CD14-positive monocyte (primary cell): ENCODE results near the gene C2orf80. TPM values are rescaled to one million over a fixed set of nuclear protein-coding genes. Genes with fewer than 3 reads are reported as not detected.
"Not testable (repeated sequence)": the region's sequence is repeated elsewhere in the genome, so short reads cannot be mapped to it uniquely, and the experiment has no call there.

Experiments
- DNase-seq, 3 donors: peaks; one replicate each; pipeline ENCODE4 v3.0.0-alpha.2; 2011 to 2022
- H2AFZ ChIP-seq: 2 replicates; pipeline ENCODE4 v1.6.0; 2012; ENCODE audit warnings: mild to moderate bottlenecking, low read depth, low read length, inconsistent platforms; ENCODE audit not compliant: insufficient read depth, poor library complexity, severe bottlenecking
- H3K27ac ChIP-seq, 2 donors: 1 replicate in 1 of 2; 2 replicates in 1 of 2; pipeline ENCODE4 v1.5.1; 2012 to 2013; ENCODE audit warnings: low read length in 2 of 2, control low read depth in 1 of 2, inconsistent platforms in 1 of 2, low read depth in 1 of 2, mild to moderate bottlenecking in 1 of 2
- H3K27me3 ChIP-seq, 2 donors: one replicate each; pipeline versions ENCODE4 v1.6.0 to v1.6.1; 2011 to 2013; ENCODE audit warnings: low read length in 2 of 2; ENCODE audit not compliant: control insufficient read depth in 2 of 2, insufficient read depth in 2 of 2
- H3K36me3 ChIP-seq, 2 donors: replicated peaks in 1 of 2; 1 replicate in 1 of 2; 2 replicates in 1 of 2; pipeline versions ENCODE4 v1.5.1 to v1.6.1; 2012 to 2013; ENCODE audit warnings: low read length in 2 of 2, control low read depth in 1 of 2, inconsistent platforms in 1 of 2, mild to moderate bottlenecking in 1 of 2; ENCODE audit not compliant: insufficient read depth in 2 of 2, control insufficient read depth in 1 of 2
- H3K4me1 ChIP-seq, 2 donors: 1 replicate in 1 of 2; 2 replicates in 1 of 2; pipeline versions ENCODE4 v1.5.1 to v1.6.1; 2012 to 2013; ENCODE audit warnings: low read length in 2 of 2, control low read depth in 1 of 2, inconsistent platforms in 1 of 2, mild to moderate bottlenecking in 1 of 2, moderate library complexity in 1 of 2; ENCODE audit not compliant: insufficient read depth in 2 of 2, control insufficient read depth in 1 of 2
- H3K4me2 ChIP-seq: replicated peaks from 2 replicates; pipeline ENCODE3; 2012; ENCODE audit warnings: low read length, moderate library complexity, mild to moderate bottlenecking; ENCODE audit not compliant: poor library complexity, severe bottlenecking; ENCODE audit errors: extremely low read depth
- H3K4me3 ChIP-seq, 3 experiments: fragments of 200-600 bp in 1 of 3; sonication (generic) in 1 of 3; replicated peaks in 1 of 3; 1 replicate in 2 of 3; 2 replicates in 1 of 3; pipeline ENCODE4 v1.5.1; 2011 to 2013; ENCODE audit warnings: low read length in 3 of 3, mild to moderate bottlenecking in 3 of 3, control low read depth in 2 of 3, low read depth in 2 of 3, inconsistent platforms in 1 of 3, moderate library complexity in 1 of 3
- H3K79me2 ChIP-seq: 2 replicates; pipeline ENCODE4 v1.6.0; 2012; ENCODE audit warnings: mild to moderate bottlenecking, control low read depth, inconsistent platforms, low read length, moderate library complexity; ENCODE audit not compliant: insufficient read depth
- H3K9ac ChIP-seq: 2 replicates; pipeline ENCODE4 v1.6.0; 2017; ENCODE audit warnings: low read length, mild to moderate bottlenecking; ENCODE audit not compliant: insufficient read depth, poor library complexity, severe bottlenecking
- H3K9me3 ChIP-seq, 2 donors: replicated peaks in 1 of 2; 1 replicate in 1 of 2; 2 replicates in 1 of 2; pipeline versions ENCODE4 v1.5.1 to v1.6.1; 2012 to 2013; ENCODE audit warnings: low read length in 2 of 2, control low read depth in 1 of 2; ENCODE audit not compliant: control insufficient read depth in 1 of 2, insufficient read depth in 1 of 2
- H4K20me1 ChIP-seq: 2 replicates; pipeline ENCODE4 v1.6.0; 2012; ENCODE audit warnings: mild to moderate bottlenecking, low read length, control low read depth, moderate library complexity; ENCODE audit not compliant: insufficient read depth
- H3K27ac Mint-ChIP-seq, 7 donors: one replicate each; pipeline ENCODE4 v1.8.0; 2020; ENCODE audit warnings: mild to moderate bottlenecking in 7 of 7, mixed read lengths in 7 of 7, moderate library complexity in 6 of 7, inconsistent platforms in 2 of 7
- H3K27me3 Mint-ChIP-seq, 3 donors: one replicate each; pipeline ENCODE4 v1.8.0; 2021 to 2022; ENCODE audit warnings: low read depth in 3 of 3, mild to moderate bottlenecking in 3 of 3, mixed read lengths in 3 of 3, moderate library complexity in 3 of 3, inconsistent platforms in 1 of 3
- H3K36me3 Mint-ChIP-seq, 2 donors: one replicate each; pipeline ENCODE4 v1.8.0; 2020; ENCODE audit warnings: mixed read lengths in 2 of 2, inconsistent platforms in 1 of 2, mild to moderate bottlenecking in 1 of 2
- H3K4me1 Mint-ChIP-seq: one replicate; pipeline ENCODE4 v1.8.0; 2020; ENCODE audit warnings: mild to moderate bottlenecking, mixed read lengths
- H3K4me3 Mint-ChIP-seq, 2 donors: one replicate each; pipeline ENCODE4 v1.8.0; 2020; ENCODE audit warnings: mild to moderate bottlenecking in 2 of 2, mixed read lengths in 2 of 2, moderate library complexity in 1 of 2
- H3K9me3 Mint-ChIP-seq, 7 donors: one replicate each; pipeline ENCODE4 v1.8.0; 2020 to 2022; ENCODE audit warnings: mixed read lengths in 7 of 7, mild to moderate bottlenecking in 6 of 7, moderate library complexity in 6 of 7, inconsistent platforms in 2 of 7
- CTCF ChIP-seq: fragments of 200-600 bp; IDR thresholded peaks from one replicate; pipeline ENCODE4 v1.8.0; 2022; ENCODE audit warnings: antibody characterized with exemption, mild to moderate bottlenecking
- WGBS: methylation state at CpG from one replicate; pipeline ENCODE4 v1.1.5; 2013; ENCODE audit warnings: missing lambda C conversion rate; ENCODE audit not compliant: insufficient coverage; 5-methylcytosine and 5-hydroxymethylcytosine counted together
- intact Hi-C, 2 donors: fragments of 100-400 bp; cut with micrococcal nuclease; formaldehyde crosslinking; loops; one replicate each; pipeline versions ENCODE4 v1.15.0 to v1.15.1; 2023
- polyA plus RNA-seq, 3 donors: library from polyadenylated mRNA; depleted of rRNA in 1 of 3; unstranded in 2 of 3; stranded (reverse) in 1 of 3; fragments of 300-500 nt in 2 of 3; fragments of >200 nt in 1 of 3; fragmentation: Illumina TruSeq in 2 of 3; gene quantifications; 1 replicate in 2 of 3; 2 replicates in 1 of 3; pipeline ENCODE4 v1.2.3, GENCODE V29; 2012 to 2021

C2orf80 gene
- polyA plus RNA-seq, 3 donors = not detected

DNA sequence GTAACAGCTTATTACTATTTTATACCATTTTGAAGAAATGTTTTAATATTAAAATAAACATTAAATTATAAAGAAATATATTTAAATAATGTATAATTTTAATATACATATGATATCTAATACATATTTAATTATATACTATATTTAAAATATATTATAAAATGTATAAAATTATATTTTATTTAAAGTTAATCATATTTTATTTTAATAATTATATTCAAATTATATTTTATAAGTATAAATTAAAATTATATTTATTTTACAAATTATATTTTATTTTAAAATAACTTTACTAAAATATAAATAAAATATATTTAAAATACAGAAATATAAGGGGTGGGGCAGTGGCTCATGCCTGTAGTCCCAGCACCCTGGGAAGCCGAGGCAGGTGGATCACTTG is 67.6 kb downstream of the C2orf80 start:
- H3K4me1 ChIP-seq = peaks cover 4 to 11% of the 10 kb centered on the region in 2 donors
- no peak for DNase-seq
- H3K4me2 ChIP-seq = no peak overlapping the region
- intact Hi-C loops = no loop called here
- no peak overlapping the region for H3K27ac Mint-ChIP-seq
- H3K79me2 ChIP-seq = no peaks in the 10 kb centered on the region
- no peak overlapping the region for H3K27ac ChIP-seq
- no peak overlapping the region for H3K9ac ChIP-seq
- peaks cover 0 to 2% (median 0%) of the 10 kb centered on the region in 7 donors for H3K9me3 Mint-ChIP-seq
- no peak overlapping the region for H3K4me3 ChIP-seq
- no peaks in the 10 kb centered on the region for H4K20me1 ChIP-seq
- no CpG with 5 or more reads among the region's 1 CpG for WGBS
- no peak overlapping the region for H2AFZ ChIP-seq
- no peak overlapping the region for H3K4me3 Mint-ChIP-seq
- peaks cover 4 to 19% (median 13%) of the 10 kb centered on the region in 3 donors for H3K27me3 Mint-ChIP-seq
- H3K27me3 ChIP-seq = peaks cover 2 to 3% of the 10 kb centered on the region in 2 donors
- peaks cover 19% of the 10 kb centered on the region for H3K4me1 Mint-ChIP-seq
- H3K9me3 ChIP-seq = no peaks in the 10 kb centered on the region
- no peak for TF ChIP-seq CTCF
- H3K36me3 Mint-ChIP-seq = peaks cover 0 to 1% of the 10 kb centered on the region in 2 donors
- H3K36me3 ChIP-seq = no peaks in the 10 kb centered on the region

DNA sequence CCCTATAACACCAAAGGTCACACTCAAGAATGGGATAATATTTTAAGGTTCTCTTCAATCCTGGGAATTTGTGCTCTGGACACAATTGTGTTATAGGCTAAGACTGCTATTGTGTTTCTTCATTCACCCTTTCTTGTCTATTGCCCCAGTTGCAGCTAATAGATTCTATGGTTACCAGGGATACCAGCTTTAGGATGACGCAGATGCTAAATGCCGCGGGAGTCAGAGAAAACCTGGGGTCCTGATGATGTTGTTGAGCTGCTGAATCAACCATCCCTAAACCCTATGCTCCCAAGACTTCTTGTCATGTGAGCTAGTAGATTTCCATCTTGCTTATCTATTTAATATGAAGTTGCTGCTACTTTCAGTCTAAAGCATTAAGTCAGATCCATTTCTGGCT is 70.9 kb downstream of the C2orf80 start:
- Histone ChIP-seq H3K27me3 (no peaks in the 10 kb centered on the region), H3K79me2 (no peaks in the 10 kb centered on the region), H3K4me3 (no peak overlapping the region), H3K36me3 (no peaks in the 10 kb centered on the region), H3K9me3 (no peaks in the 10 kb centered on the region), H3K4me1 (peaks cover 0 to 1% of the 10 kb centered on the region in 2 donors), H2AFZ (no peak overlapping the region), H3K4me2 (no peak overlapping the region), H3K9ac (no peak overlapping the region), H3K27ac (no peak overlapping the region), H4K20me1 (no peaks in the 10 kb centered on the region)
- H3K4me1 Mint-ChIP-seq = peaks cover 3% of the 10 kb centered on the region
- DNase-seq = no peak
- no peak overlapping the region for H3K4me3 Mint-ChIP-seq
- no peak overlapping the region for H3K27ac Mint-ChIP-seq
- no peak for TF ChIP-seq CTCF
- intact Hi-C loops = no loop called here
- H3K36me3 Mint-ChIP-seq = no peaks in the 10 kb centered on the region
- peaks cover 0 to 2% (median 0%) of the 10 kb centered on the region in 7 donors for H3K9me3 Mint-ChIP-seq
- peaks cover 0 to 5% (median 4%) of the 10 kb centered on the region in 3 donors for H3K27me3 Mint-ChIP-seq
- no CpG with 5 or more reads among the region's 3 CpGs for WGBS

- H3K36me3 Mint-ChIP-seq, H4K20me1 ChIP-seq, H3K9me3 ChIP-seq, H3K9me3 Mint-ChIP-seq, H3K36me3 ChIP-seq, H3K27me3 ChIP-seq, H3K4me1 Mint-ChIP-seq, DNase-seq, H3K9ac ChIP-seq, H3K27me3 Mint-ChIP-seq, intact Hi-C loops, H3K27ac ChIP-seq, H2AFZ ChIP-seq, H3K79me2 ChIP-seq, H3K27ac Mint-ChIP-seq, H3K4me1 ChIP-seq, H3K4me3 Mint-ChIP-seq, H3K4me3 ChIP-seq, H3K4me2 ChIP-seq: not testable (repeated sequence)
- 100% methylated on average over 2 of the region's 11 CpGs for WGBS
Measured at GRCh38 chr2:208117390-208117789, 72.4 kb downstream of the C2orf80 start.
